ENCODE measurements around the gene PRKACB. TPM values are rescaled to one million over a fixed set of nuclear protein-coding genes. Genes with fewer than 3 reads are reported as not detected.
A peak's percentile ranks its signal among the peaks of the same experiment; 100 is the strongest.

Gene PRKACB
- total and polyA plus RNA-seq, 2 of the 8 experiments (the other 6 are each of a cell fraction or from before 2014, with no cell fraction given): 7.8 to 31.0 TPM

- Histone ChIP-seq H3K79me1 (ENCODE audit: low read depth, low read length) (no peaks in the 10 kb centered on the region; the same call in 1 of the 2 replicates), H3K36me3 (ENCODE audit: control insufficient read depth in 2 of 4, insufficient read depth in 4 of 4, low read length in 3 of 4) (no peaks in the 10 kb centered on the region), H4K91ac (replicated peaks; ENCODE audit: insufficient read length, low read length) (no peak overlapping the region), H3K18ac (ENCODE audit: extremely low read depth, low read length) (no peak overlapping the region), H2BK15ac (ENCODE audit: low read length) (no peak overlapping the region), H3K4me2 (ENCODE audit: insufficient read depth in 1 of 2, low read depth in 2 of 2, low read length in 2 of 2) (no peak overlapping the region), H2AK5ac (ENCODE audit: low read depth, low read length) (no peak overlapping the region), H4K8ac (ENCODE audit: extremely low read depth, insufficient read depth, low read length) (no peak overlapping the region), H2BK12ac (ENCODE audit: low read depth, low read length) (no peak overlapping the region), H3K14ac (ENCODE audit: insufficient read length) (no peak overlapping the region), H3K23ac (ENCODE audit: insufficient read length) (no peak overlapping the region), H3K27me3 (replicated peaks in 1 of 4; ENCODE audit: control insufficient read depth in 3 of 4, extremely low read depth in 1 of 4, insufficient read depth in 3 of 4, low read length in 3 of 4) (no peaks in the 10 kb centered on the region), H2BK20ac (ENCODE audit: low read length) (no peak overlapping the region), H3K27ac (ENCODE audit: low read depth, low read length) (no peak overlapping the region), H3K9ac (replicated peaks in 1 of 4; ENCODE audit: extremely low read depth in 1 of 4, low read depth in 3 of 4, low read length in 3 of 4) (no peak overlapping the region), H4K5ac (ENCODE audit: insufficient read length, low read depth, low read length) (no peak overlapping the region), H4K20me1 (replicated peaks in 1 of 2; ENCODE audit: control insufficient read depth in 1 of 2, insufficient read depth in 2 of 2, low read length in 2 of 2) (no peaks in the 10 kb centered on the region), H2BK120ac (replicated peaks; ENCODE audit: low read depth, low read length) (no peak overlapping the region), H3K79me2 (ENCODE audit: control insufficient read depth in 1 of 2, insufficient read depth in 2 of 2, low read length in 2 of 2) (peaks cover 0 to 46% of the 10 kb centered on the region in 2 experiments; a peak in 2 of 4 replicates), H3K56ac (replicated peaks; ENCODE audit: insufficient read length, low read depth, low read length) (no peak overlapping the region), H3K9me3 (ENCODE audit: insufficient read depth in 2 of 2, low read depth in 1 of 2, low read length in 1 of 2) (no peaks in the 10 kb centered on the region; a peak in 1 of 4 replicates), H3K4ac (replicated peaks; ENCODE audit: insufficient read length, low read depth, low read length) (no peak overlapping the region), H2BK5ac (ENCODE audit: low read depth, low read length) (no peak overlapping the region), H3K23me2 (ENCODE audit: low read depth, low read length) (no peaks in the 10 kb centered on the region), H3K4me1 (replicated peaks in 1 of 4; ENCODE audit: control insufficient read depth in 3 of 4, insufficient read depth in 4 of 4, low read length in 3 of 4) (no peaks in the 10 kb centered on the region), H2AFZ (ENCODE audit: low read length) (no peak overlapping the region), H3K4me3 (ENCODE audit: extremely low read depth in 1 of 4, insufficient read depth in 2 of 4, low read depth in 3 of 4, low read length in 4 of 4) (no peak overlapping the region)
- CTCF ChIA-PET (ENCODE audit: partially characterized antibody): interaction anchor here (1.5 kb wide), 1 partner anchor 29 kb away, joined by 3 read pairs; no protein-coding TSS in a partner anchor
- peak; percentile 13 for FAIRE-seq
- DNase-seq (ENCODE audit: low read depth in 1 of 2, low spot score in 2 of 2): no peak
- POLR2A ChIA-PET (ENCODE audit: partially characterized antibody): no interaction called here
- no peak for TF ChIP-seq JUND (IDR thresholded peaks at IDR 0.05; ENCODE audit: low read length)
- TF ChIP-seq TAF1 (IDR thresholded peaks at IDR 0.05; ENCODE audit: low read depth, low read length): no peak
- no peak for TF ChIP-seq POLR2AphosphoS5 (IDR thresholded peaks at IDR 0.05; ENCODE audit: low read depth, low read length)
These were observed 48.8 kb upstream of the PRKACB start for GRCh38 chr1:84095308-84095707.

Measured in H1 (cell line).